H9 (cell line): ENCODE data around the gene TRPM3. TPM values are rescaled to one million over a fixed set of nuclear protein-coding genes. Genes with fewer than 3 reads are reported as not detected.

Experiments
- DNase-seq: peaks from one replicate; pipeline ENCODE4 v3.0.0-alpha.2; 2017
- H2AFZ ChIP-seq: one replicate; pipeline ENCODE4 v1.6.1; 2013; ENCODE audit warnings: mild to moderate bottlenecking, low read length, control low read depth, moderate library complexity
- H2AK5ac ChIP-seq: 2 replicates; pipeline ENCODE4 v1.6.1; 2013; ENCODE audit warnings: low read length, control low read depth, mixed read lengths; ENCODE audit not compliant: insufficient read length
- H2BK120ac ChIP-seq: one replicate; pipeline ENCODE4 v1.6.1; 2013; ENCODE audit warnings: low read depth, mild to moderate bottlenecking, low read length, control low read depth, inconsistent platforms; ENCODE audit not compliant: poor library complexity, severe bottlenecking
- H2BK12ac ChIP-seq: 2 replicates; pipeline ENCODE4 v1.6.1; 2013; ENCODE audit warnings: low read length, control low read depth, mixed read lengths, low read depth; ENCODE audit not compliant: insufficient read length
- H2BK15ac ChIP-seq: 2 replicates; pipeline ENCODE4 v1.6.1; 2013; ENCODE audit warnings: low read depth, low read length, control low read depth
- H2BK20ac ChIP-seq: one replicate; pipeline ENCODE4 v1.6.1; 2013; ENCODE audit warnings: low read depth, mild to moderate bottlenecking, low read length, control low read depth, inconsistent platforms; ENCODE audit not compliant: poor library complexity, severe bottlenecking
- H2BK5ac ChIP-seq: 2 replicates; pipeline ENCODE4 v1.6.1; 2013; ENCODE audit warnings: low read length, control low read depth, mixed read lengths; ENCODE audit not compliant: insufficient read length
- H3K14ac ChIP-seq: 2 replicates; pipeline ENCODE4 v1.6.1; 2013; ENCODE audit warnings: low read length, control low read depth; ENCODE audit not compliant: insufficient read depth
- H3K18ac ChIP-seq: 2 replicates; pipeline ENCODE4 v1.6.1; 2013; ENCODE audit warnings: low read depth, mild to moderate bottlenecking, mixed read lengths, low read length, control low read depth; ENCODE audit not compliant: insufficient read length
- H3K23ac ChIP-seq: 2 replicates; pipeline ENCODE4 v1.6.1; 2013; ENCODE audit warnings: low read length, control low read depth, mixed read lengths, low read depth; ENCODE audit not compliant: insufficient read length
- H3K23me2 ChIP-seq: 2 replicates; pipeline ENCODE4 v1.6.1; 2013; ENCODE audit warnings: low read depth, mild to moderate bottlenecking, mixed read lengths, low read length, control low read depth; ENCODE audit not compliant: insufficient read length, poor library complexity, severe bottlenecking
- H3K27ac ChIP-seq: 2 replicates; pipeline ENCODE4 v1.5.1; 2013; ENCODE audit warnings: low read length, control low read depth, mixed read lengths, low read depth; ENCODE audit not compliant: insufficient read length
- H3K27me3 ChIP-seq: 2 replicates; pipeline ENCODE4 v1.6.1; 2013; ENCODE audit warnings: low read length, control low read depth, inconsistent platforms; ENCODE audit not compliant: insufficient read depth
- H3K4ac ChIP-seq: 2 replicates; pipeline ENCODE4 v1.6.1; 2013; ENCODE audit warnings: low read depth, mild to moderate bottlenecking, control low read depth, inconsistent platforms, low read length, moderate library complexity
- H3K4me1 ChIP-seq: 2 replicates; pipeline ENCODE4 v1.6.1; 2013; ENCODE audit warnings: low read length, control low read depth, inconsistent platforms; ENCODE audit not compliant: insufficient read depth
- H3K4me2 ChIP-seq: 2 replicates; pipeline ENCODE4 v1.6.1; 2013; ENCODE audit warnings: low read length, control low read depth, mixed read lengths; ENCODE audit not compliant: insufficient read length, insufficient read depth
- H3K56ac ChIP-seq: 2 replicates; pipeline ENCODE4 v1.6.1; 2013; ENCODE audit warnings: low read depth, mild to moderate bottlenecking, mixed read lengths, low read length, control low read depth; ENCODE audit not compliant: insufficient read length
- H3K79me1 ChIP-seq: 2 replicates; pipeline ENCODE4 v1.6.1; 2013; ENCODE audit warnings: low read depth, mild to moderate bottlenecking, moderate library complexity, low read length, control low read depth, inconsistent platforms; ENCODE audit not compliant: insufficient read depth, poor library complexity, severe bottlenecking
- H3K79me2 ChIP-seq: 2 replicates; pipeline ENCODE4 v1.6.1; 2013; ENCODE audit warnings: low read length, control low read depth, inconsistent platforms; ENCODE audit not compliant: insufficient read depth
- H3K9ac ChIP-seq: 2 replicates; pipeline ENCODE4 v1.6.1; 2013; ENCODE audit warnings: low read length, control low read depth, mixed read lengths; ENCODE audit not compliant: insufficient read length; ENCODE audit errors: extremely low read depth
- H3K9me3 ChIP-seq: one replicate; pipeline ENCODE4 v1.6.1; 2013; ENCODE audit warnings: low read depth, low read length, inconsistent platforms; ENCODE audit not compliant: control insufficient read depth
- H3T11ph ChIP-seq: one replicate; pipeline ENCODE4 v1.6.1; 2013; ENCODE audit warnings: mild to moderate bottlenecking, low read length, control low read depth, inconsistent platforms
- H4K20me1 ChIP-seq: one replicate; pipeline ENCODE4 v1.6.1; 2013; ENCODE audit not compliant: control insufficient read depth, insufficient read length, insufficient read depth
- H4K5ac ChIP-seq: 2 replicates; pipeline ENCODE4 v1.6.1; 2013; ENCODE audit warnings: low read depth, mild to moderate bottlenecking, mixed read lengths, low read length, control low read depth; ENCODE audit not compliant: insufficient read length
- H4K8ac ChIP-seq: replicated peaks from 2 replicates; pipeline ENCODE4 v1.6.1; 2013; ENCODE audit warnings: low read length, control low read depth, mixed read lengths, low read depth; ENCODE audit not compliant: insufficient read length
- H4K91ac ChIP-seq: 2 replicates; pipeline ENCODE4 v1.6.1; 2013; ENCODE audit warnings: low read depth, mild to moderate bottlenecking, moderate library complexity, mixed read lengths, low read length, control low read depth; ENCODE audit not compliant: insufficient read length
- H3K27ac Mint-ChIP-seq, 3 experiments: 2 replicates in 2 of 3; 3 replicates in 1 of 3; pipeline ENCODE4 v1.8.0; 2020 to 2021; ENCODE audit warnings: mixed read lengths in 3 of 3, mild to moderate bottlenecking in 1 of 3, moderate library complexity in 1 of 3
- H3K27me3 Mint-ChIP-seq: 2 replicates; pipeline ENCODE4 v1.8.0; 2021; ENCODE audit warnings: low read depth, mild to moderate bottlenecking, moderate library complexity, mixed read lengths
- H3K36me3 Mint-ChIP-seq, 3 experiments: 2 replicates in 2 of 3; 3 replicates in 1 of 3; pipeline ENCODE4 v1.8.0; 2020 to 2021; ENCODE audit warnings: low read depth in 3 of 3, mixed read lengths in 3 of 3; ENCODE audit not compliant: insufficient read depth in 1 of 3
- H3K4me1 Mint-ChIP-seq, 2 experiments: 2 replicates each; pipeline ENCODE4 v1.8.0; 2020; ENCODE audit warnings: mixed read lengths in 2 of 2
- H3K4me3 Mint-ChIP-seq, 2 experiments: 2 replicates in 1 of 2; 3 replicates in 1 of 2; pipeline ENCODE4 v1.8.0; 2020 to 2021; ENCODE audit warnings: mild to moderate bottlenecking in 2 of 2, mixed read lengths in 2 of 2, moderate library complexity in 1 of 2
- H3K9me3 Mint-ChIP-seq, 2 experiments: 2 replicates in 1 of 2; 3 replicates in 1 of 2; pipeline ENCODE4 v1.8.0; 2020; ENCODE audit warnings: mild to moderate bottlenecking in 2 of 2, mixed read lengths in 2 of 2, moderate library complexity in 1 of 2
- CTCF ChIP-seq: fragments of 200-600 bp; sonication (generic); conservative IDR thresholded peaks from 3 replicates; pipeline ENCODE4 v1.8.0; 2021; ENCODE audit warnings: antibody characterized with exemption, mild to moderate bottlenecking
- WGBS: extraction: QIAGEN DNeasy Blood & Tissue Kit; methylation state at CpG from one replicate; pipeline ENCODE4 v1.1.7; 2013; ENCODE audit warnings: missing lambda C conversion rate, low lambda C conversion rate, mixed read lengths; ENCODE audit not compliant: insufficient read length; ENCODE audit errors: extremely low coverage; 5-methylcytosine and 5-hydroxymethylcytosine counted together
- total RNA-seq: library from RNA; stranded (reverse); gene quantifications from 2 replicates; pipeline ENCODE4 v1.2.1, GENCODE V29; 2021

TRPM3 gene
- total RNA-seq, 1 experiment from 2014 or later, result 10.3 TPM

- no peaks in the 10 kb centered on the region for H3K36me3 Mint-ChIP-seq
Observed at GRCh38 chr9:70563010-70563409, 558.4 kb downstream of the TRPM3 start.

More at GRCh38 chr9:70563010-70563409, 558.4 kb downstream of the TRPM3 start:
- Histone ChIP-seq H2BK120ac (no peak overlapping the region), H4K8ac (no peak overlapping the region), H3K27ac (no peak overlapping the region), H3K4me1 (no peaks in the 10 kb centered on the region), H4K91ac (no peak overlapping the region), H2BK15ac (no peak overlapping the region), H4K5ac (no peak overlapping the region), H3K9me3 (no peaks in the 10 kb centered on the region), H2BK12ac (no peak overlapping the region), H3K14ac (no peak overlapping the region), H3K56ac (no peak overlapping the region), H2BK5ac (no peak overlapping the region), H3K18ac (no peak overlapping the region), H3K79me1 (no peaks in the 10 kb centered on the region), H2BK20ac (no peak overlapping the region), H3T11ph (no peak overlapping the region), H3K79me2 (no peaks in the 10 kb centered on the region), H3K27me3 (no peaks in the 10 kb centered on the region; the same call in 1 of the 2 replicates), H2AFZ (no peak overlapping the region), H4K20me1 (no peaks in the 10 kb centered on the region), H3K23ac (no peak overlapping the region), H2AK5ac (no peak overlapping the region), H3K4me2 (no peak overlapping the region), H3K4ac (no peak overlapping the region), H3K9ac (no peak overlapping the region), H3K23me2 (no peaks in the 10 kb centered on the region)
- Mint-ChIP-seq H3K4me1 (peaks cover 17 to 26% of the 10 kb centered on the region in 2 experiments), H3K27ac (peak overlapping the region in 1 of 3 experiments; percentile 1; a peak in 1 of 7 replicates), H3K4me3 (no peak overlapping the region), H3K27me3 (no peaks in the 10 kb centered on the region; the same call in 1 of the 2 replicates), H3K9me3 (no peaks in the 10 kb centered on the region)
- TF ChIP-seq CTCF, result no peak
- WGBS, result no CpG with 5 or more reads among the region's 4 CpGs
- DNase-seq, result no peak
